Diencephalon (tissue), 1 donor: ENCODE measurements around the gene ZC3HAV1L. TPM values are rescaled to one million over a fixed set of nuclear protein-coding genes. Genes with fewer than 3 reads are reported as not detected.

ENCODE experiments used
- total RNA-seq: library from RNA; depleted of rRNA; stranded (reverse); fragments of >200 nt; gene quantifications from one replicate; pipeline ENCODE4 v1.2.3, GENCODE V29; 2014

Gene ZC3HAV1L
- total RNA-seq = 11.5 TPM

GRCh38 chr7:139035586-139036353 lies at the start of gene ZC3HAV1L:
Gene ZC3HAV1L, minus strand, starts transcription at chr7:139036042. Its CDS starts 25 bp downstream, at chr7:139036017.

GRCh38 chr7:138981332-138982203 lies 54.3 kb downstream of the ZC3HAV1L start, which contains the start of gene KIAA1549:
Gene KIAA1549, minus strand, starts transcription at chr7:138981389. Its CDS starts 120 bp downstream, at chr7:138981269.

Other genes starting within 250 kb of the ZC3HAV1L start
- not detected for gene TMEM213, start 238.0 kb downstream of the ZC3HAV1L start, total RNA-seq
- gene ATP6V0A4, start 237.8 kb downstream of the ZC3HAV1L start, total RNA-seq = 0.69 TPM
- gene KIAA1549, start 54.7 kb downstream of the ZC3HAV1L start, total RNA-seq = 30.4 TPM
- 9.5 TPM for gene ZC3HAV1, start 73.7 kb upstream of the ZC3HAV1L start, total RNA-seq
- 21.2 TPM for gene UBN2, start 195.2 kb upstream of the ZC3HAV1L start, total RNA-seq